MCF 10A (cell line): ENCODE data around the gene SMOC2. TPM values are rescaled to one million over a fixed set of nuclear protein-coding genes. Genes with fewer than 3 reads are reported as not detected.

ENCODE experiments used
- BruUV-seq: library from RNA; stranded (reverse); fragments of 400-500 nt; replicated peaks from 2 replicates; lab custom pipeline; 2021; lab: Mats Ljungman, UMichigan
- CTCF ChIA-PET: fragments of 300-600 bp; sonication (Branson Sonifier 250); formaldehyde crosslinking; extraction: SDS; loops from one replicate; lab custom pipeline; 2021; ENCODE audit warnings: antibody characterized with exemption, inconsistent platforms; lab: Yijun Ruan, JAX
- POLR2A ChIA-PET: fragments of 300-600, 350-650 bp; sonication (Branson Sonifier 250); formaldehyde crosslinking; extraction: SDS; loops from one replicate; lab custom pipeline; 2020; ENCODE audit warnings: antibody characterized with exemption, inconsistent platforms; lab: Yijun Ruan, JAX
- DNase-seq: peaks from one replicate; pipeline ENCODE4 v3.0.0-alpha.2; 2018; ENCODE audit not compliant: unreplicated experiment
- H3K27ac Mint-ChIP-seq: one replicate; pipeline ENCODE4 v1.8.0; 2022; ENCODE audit warnings: mild to moderate bottlenecking, low read depth, mixed read lengths; ENCODE audit not compliant: unreplicated experiment
- H3K27me3 Mint-ChIP-seq: one replicate; pipeline ENCODE4 v1.8.0; 2022; ENCODE audit warnings: mixed read lengths; ENCODE audit not compliant: insufficient read depth, unreplicated experiment
- H3K36me3 Mint-ChIP-seq: one replicate; pipeline ENCODE4 v1.8.0; 2022; ENCODE audit warnings: mild to moderate bottlenecking, moderate library complexity, mixed read lengths; ENCODE audit not compliant: insufficient read depth, unreplicated experiment
- H3K4me1 Mint-ChIP-seq: one replicate; pipeline ENCODE4 v1.8.0; 2022; ENCODE audit warnings: mixed read lengths; ENCODE audit not compliant: insufficient read depth, unreplicated experiment
- H3K4me3 Mint-ChIP-seq: one replicate; pipeline ENCODE4 v1.8.0; 2022; ENCODE audit warnings: mild to moderate bottlenecking, moderate library complexity, mixed read lengths; ENCODE audit not compliant: unreplicated experiment
- H3K9me3 Mint-ChIP-seq: one replicate; pipeline ENCODE4 v1.8.0; 2022; ENCODE audit warnings: mixed read lengths; ENCODE audit not compliant: unreplicated experiment
- intact Hi-C: fragments of 100-400 bp; cut with micrococcal nuclease; formaldehyde crosslinking; loops from 2 replicates; pipeline ENCODE4 v1.14.1; 2022
- total RNA-seq: library from RNA; stranded (reverse); gene quantifications from 2 replicates; pipeline ENCODE4 v1.2.3, GENCODE V29; 2022
- TF ChIP-seq, protein P1 (sequence below): fragments of 200-600 bp; IDR thresholded peaks from one replicate; pipeline ENCODE4 v1.8.0; 2022; ENCODE audit warnings: antibody characterized with exemption, mild to moderate bottlenecking; ENCODE audit not compliant: unreplicated experiment

Gene SMOC2
- total RNA-seq, 1 experiment from 2014 or later, result not detected

GRCh38 chr6:168558686-168559085, 117.7 kb downstream of the SMOC2 start:
- intact Hi-C loops, result no loop called here
- Mint-ChIP-seq H3K27me3 (no peaks in the 10 kb centered on the region), H3K27ac (no peak overlapping the region), H3K4me3 (no peak overlapping the region), H3K36me3 (no peaks in the 10 kb centered on the region), H3K4me1 (no peaks in the 10 kb centered on the region), H3K9me3 (no peaks in the 10 kb centered on the region)
- DNase-seq, result no peak
- CTCF ChIA-PET, result interaction anchor here (0.6 to 1.1 kb wide), 2 partner anchors 23 to 189 kb away, joined by 3 read pairs; no protein-coding TSS in a partner anchor
- TF ChIP-seq, protein P1, sequence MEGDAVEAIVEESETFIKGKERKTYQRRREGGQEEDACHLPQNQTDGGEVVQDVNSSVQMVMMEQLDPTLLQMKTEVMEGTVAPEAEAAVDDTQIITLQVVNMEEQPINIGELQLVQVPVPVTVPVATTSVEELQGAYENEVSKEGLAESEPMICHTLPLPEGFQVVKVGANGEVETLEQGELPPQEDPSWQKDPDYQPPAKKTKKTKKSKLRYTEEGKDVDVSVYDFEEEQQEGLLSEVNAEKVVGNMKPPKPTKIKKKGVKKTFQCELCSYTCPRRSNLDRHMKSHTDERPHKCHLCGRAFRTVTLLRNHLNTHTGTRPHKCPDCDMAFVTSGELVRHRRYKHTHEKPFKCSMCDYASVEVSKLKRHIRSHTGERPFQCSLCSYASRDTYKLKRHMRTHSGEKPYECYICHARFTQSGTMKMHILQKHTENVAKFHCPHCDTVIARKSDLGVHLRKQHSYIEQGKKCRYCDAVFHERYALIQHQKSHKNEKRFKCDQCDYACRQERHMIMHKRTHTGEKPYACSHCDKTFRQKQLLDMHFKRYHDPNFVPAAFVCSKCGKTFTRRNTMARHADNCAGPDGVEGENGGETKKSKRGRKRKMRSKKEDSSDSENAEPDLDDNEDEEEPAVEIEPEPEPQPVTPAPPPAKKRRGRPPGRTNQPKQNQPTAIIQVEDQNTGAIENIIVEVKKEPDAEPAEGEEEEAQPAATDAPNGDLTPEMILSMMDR, result no peak
- no TSS peak for BruUV-seq
- POLR2A ChIA-PET, result no interaction called here

- BruUV-seq, result no TSS peak
- H3K36me3 Mint-ChIP-seq, result no peaks in the 10 kb centered on the region
- H3K4me3 Mint-ChIP-seq, result no peak overlapping the region
- ChIA-PET CTCF (interaction anchor here (1.1 kb wide), 1 partner anchor 190 kb away, joined by 3 read pairs; no protein-coding TSS in a partner anchor), POLR2A (no interaction called here)
- H3K4me1 Mint-ChIP-seq, result no peaks in the 10 kb centered on the region
- no peak for DNase-seq
- no peak overlapping the region for H3K27ac Mint-ChIP-seq
- TF ChIP-seq, protein P1, result no peak
- intact Hi-C loops, result no loop called here
- H3K9me3 Mint-ChIP-seq, result no peaks in the 10 kb centered on the region
- no peaks in the 10 kb centered on the region for H3K27me3 Mint-ChIP-seq
Observed at GRCh38 chr6:168559574-168560098, 118.7 kb downstream of the SMOC2 start.

DNA sequence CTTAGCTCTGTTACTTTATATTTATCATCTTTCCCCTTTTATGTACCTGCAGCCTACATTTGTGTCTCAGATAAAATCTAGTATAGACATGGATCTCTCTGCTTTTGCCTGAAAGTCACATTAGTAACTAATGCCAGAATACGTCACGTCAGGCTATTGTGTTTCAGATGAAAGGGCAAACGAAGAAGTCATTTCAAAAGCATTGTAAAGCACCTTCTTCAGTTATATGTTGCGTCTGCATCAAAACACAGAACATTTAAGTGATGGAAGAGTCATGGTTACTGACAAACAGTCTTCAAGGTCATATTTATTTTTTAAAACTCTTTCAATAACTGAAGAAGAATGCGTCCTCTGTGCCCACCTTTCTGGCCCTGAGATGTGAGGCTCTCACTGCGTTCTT, 119.1 kb downstream of the SMOC2 start:
- H3K4me3 Mint-ChIP-seq, result no peak overlapping the region
- H3K36me3 Mint-ChIP-seq, result no peaks in the 10 kb centered on the region
- POLR2A ChIA-PET, result no interaction called here
- H3K4me1 Mint-ChIP-seq, result no peaks in the 10 kb centered on the region
- peaks cover 5% of the 10 kb centered on the region for H3K27me3 Mint-ChIP-seq
- DNase-seq, result no peak
- intact Hi-C loops, result no loop called here
- TF ChIP-seq, protein P1, result no peak
- no peak overlapping the region for H3K27ac Mint-ChIP-seq
- no TSS peak for BruUV-seq
- CTCF ChIA-PET, result no interaction called here
- peaks cover 2% of the 10 kb centered on the region for H3K9me3 Mint-ChIP-seq

- H3K9me3 Mint-ChIP-seq, result peaks cover 7% of the 10 kb centered on the region
- H3K4me3 Mint-ChIP-seq, result no peak overlapping the region
- BruUV-seq, result no TSS peak
- H3K4me1 Mint-ChIP-seq, result no peaks in the 10 kb centered on the region
- no peak overlapping the region for H3K27ac Mint-ChIP-seq
- no peak for DNase-seq
- TF ChIP-seq, protein P1, result no peak
- peaks cover 27% of the 10 kb centered on the region for H3K27me3 Mint-ChIP-seq
- intact Hi-C loops, result no loop called here
- H3K36me3 Mint-ChIP-seq, result no peaks in the 10 kb centered on the region
- ChIA-PET POLR2A (no interaction called here), CTCF (no interaction called here)
Observed at GRCh38 chr6:168562576-168563151, 121.7 kb downstream of the SMOC2 start.
